HCT116 (cell line): ENCODE measurements around the gene NDUFAF2.

Experiments
- MAX ChIP-seq: IDR thresholded peaks from 2 replicates; pipeline ENCODE4 v1.6.1; 2012
- POLR2A ChIP-seq: IDR thresholded peaks from 2 replicates; pipeline ENCODE4 v1.7.0; 2011; ENCODE audit warnings: borderline replicate concordance; ENCODE audit not compliant: insufficient read depth, insufficient read length; ENCODE audit errors: extremely low read depth
- POLR2AphosphoS5 ChIP-seq: IDR thresholded peaks from 2 replicates; pipeline ENCODE4 v1.6.1; 2011; ENCODE audit warnings: mild to moderate bottlenecking, low read depth, low read length, moderate library complexity
- ZFX ChIP-seq: fragments of 450-650 bp; IDR thresholded peaks from 2 replicates; pipeline ENCODE4 v1.6.1; 2017
- TF ChIP-seq, protein P1 (sequence below), 3 experiments: fragments of 200-600 bp in 1 of 3; sonication (generic) in 1 of 3; IDR thresholded peaks in 2 of 3; conservative IDR thresholded peaks in 1 of 3; 2 replicates each; pipeline ENCODE4 v1.5.1; 2012 to 2017; ENCODE audit warnings: low read depth in 2 of 3, low read length in 2 of 3, antibody characterized with exemption in 1 of 3, borderline replicate concordance in 1 of 3, control low read depth in 1 of 3, mild to moderate bottlenecking in 1 of 3, mixed read lengths in 1 of 3, mixed run types in 1 of 3, moderate library complexity in 1 of 3; ENCODE audit not compliant: insufficient read depth in 1 of 3

DNA sequence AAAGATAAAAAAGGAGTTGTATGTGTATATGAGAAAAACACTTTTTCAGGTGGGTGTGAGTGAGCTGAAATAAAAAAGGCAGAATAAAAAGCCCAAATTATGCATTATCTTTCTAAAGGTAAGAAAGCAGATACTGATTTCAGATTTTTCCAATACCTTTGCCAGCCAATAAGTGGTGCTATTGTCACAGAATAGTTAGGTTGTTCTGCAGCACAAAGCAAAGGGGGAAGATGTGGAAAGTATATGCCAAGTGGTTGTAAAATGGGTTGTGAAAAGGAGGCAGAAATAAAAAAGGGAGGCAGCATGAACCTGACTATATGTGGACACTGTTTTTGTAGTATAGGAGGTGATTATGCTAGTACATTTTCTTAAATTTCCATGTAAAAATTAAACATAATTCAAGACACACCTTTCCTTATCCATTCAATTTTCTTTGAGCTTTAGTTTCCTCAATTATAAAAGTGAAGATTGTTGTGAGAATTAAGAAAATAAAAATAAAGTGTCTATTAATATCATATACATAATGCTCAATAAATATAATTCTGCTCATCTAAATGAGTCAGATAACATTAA, 110.5 kb downstream of the NDUFAF2 start:
- TF ChIP-seq, protein P1, sequence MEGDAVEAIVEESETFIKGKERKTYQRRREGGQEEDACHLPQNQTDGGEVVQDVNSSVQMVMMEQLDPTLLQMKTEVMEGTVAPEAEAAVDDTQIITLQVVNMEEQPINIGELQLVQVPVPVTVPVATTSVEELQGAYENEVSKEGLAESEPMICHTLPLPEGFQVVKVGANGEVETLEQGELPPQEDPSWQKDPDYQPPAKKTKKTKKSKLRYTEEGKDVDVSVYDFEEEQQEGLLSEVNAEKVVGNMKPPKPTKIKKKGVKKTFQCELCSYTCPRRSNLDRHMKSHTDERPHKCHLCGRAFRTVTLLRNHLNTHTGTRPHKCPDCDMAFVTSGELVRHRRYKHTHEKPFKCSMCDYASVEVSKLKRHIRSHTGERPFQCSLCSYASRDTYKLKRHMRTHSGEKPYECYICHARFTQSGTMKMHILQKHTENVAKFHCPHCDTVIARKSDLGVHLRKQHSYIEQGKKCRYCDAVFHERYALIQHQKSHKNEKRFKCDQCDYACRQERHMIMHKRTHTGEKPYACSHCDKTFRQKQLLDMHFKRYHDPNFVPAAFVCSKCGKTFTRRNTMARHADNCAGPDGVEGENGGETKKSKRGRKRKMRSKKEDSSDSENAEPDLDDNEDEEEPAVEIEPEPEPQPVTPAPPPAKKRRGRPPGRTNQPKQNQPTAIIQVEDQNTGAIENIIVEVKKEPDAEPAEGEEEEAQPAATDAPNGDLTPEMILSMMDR (IDR thresholded peaks at IDR 0.05 in 2 of 3, conservative IDR thresholded peaks at IDR 0.05 in 1 of 3; ENCODE audit: borderline replicate concordance in 1 of 3, insufficient read depth in 1 of 3, low read depth in 2 of 3, low read length in 2 of 3), result peak; percentile 61 to 81 (median 66); a peak in 5 of 6 replicates
- TF ChIP-seq ZFX (no peak), MAX (no peak), POLR2AphosphoS5 (no peak), POLR2A (no peak)
